ENCODE results near the gene RNF126.

RNF126 gene

DNA sequence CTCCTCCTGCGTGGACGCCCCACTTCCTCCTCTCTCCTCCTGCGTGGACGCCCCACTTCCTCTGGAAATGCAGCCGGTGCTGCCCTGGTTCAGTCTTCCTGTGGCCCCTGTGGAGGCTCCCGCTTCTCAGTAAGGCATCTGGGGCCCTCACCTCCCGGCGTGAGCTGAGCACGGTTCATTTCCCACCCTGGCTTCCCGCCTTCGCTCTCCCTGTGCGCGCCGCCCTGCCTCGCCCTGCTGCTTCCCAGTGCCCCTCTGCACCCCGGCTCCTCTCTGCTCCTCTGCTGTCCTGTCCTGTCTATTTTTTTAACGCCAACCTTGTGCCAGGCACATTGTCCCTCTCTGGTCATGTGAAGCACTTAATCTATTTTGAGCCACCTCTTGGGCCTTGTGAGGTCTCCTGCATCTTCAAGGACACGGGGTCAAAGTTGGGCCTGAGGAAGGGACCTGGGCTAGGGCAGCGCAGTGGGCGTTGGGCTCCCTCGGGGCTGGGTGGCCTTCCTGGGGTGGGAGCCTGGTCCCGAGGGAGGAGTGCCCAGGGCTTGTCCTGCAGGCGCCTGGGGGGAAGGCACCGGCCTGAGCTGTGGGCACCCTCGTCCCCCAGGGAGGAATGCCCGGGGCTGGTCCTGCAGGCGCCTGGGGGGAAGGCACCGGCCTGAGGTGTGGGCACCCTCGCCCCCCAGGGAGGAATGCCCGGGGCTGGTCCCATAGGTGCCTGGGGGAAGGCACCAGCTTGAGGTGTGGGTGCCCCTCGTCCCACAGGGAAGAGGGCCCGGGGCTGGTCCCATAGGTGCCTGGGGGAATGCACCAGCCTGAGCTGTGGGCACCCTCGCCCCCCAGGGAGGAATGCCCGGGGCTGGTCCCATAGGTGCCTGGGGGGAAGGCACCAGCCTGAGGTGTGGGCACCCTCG lies 60.4 kb downstream of the RNF126 start:
- TF ChIP-seq, protein P1, sequence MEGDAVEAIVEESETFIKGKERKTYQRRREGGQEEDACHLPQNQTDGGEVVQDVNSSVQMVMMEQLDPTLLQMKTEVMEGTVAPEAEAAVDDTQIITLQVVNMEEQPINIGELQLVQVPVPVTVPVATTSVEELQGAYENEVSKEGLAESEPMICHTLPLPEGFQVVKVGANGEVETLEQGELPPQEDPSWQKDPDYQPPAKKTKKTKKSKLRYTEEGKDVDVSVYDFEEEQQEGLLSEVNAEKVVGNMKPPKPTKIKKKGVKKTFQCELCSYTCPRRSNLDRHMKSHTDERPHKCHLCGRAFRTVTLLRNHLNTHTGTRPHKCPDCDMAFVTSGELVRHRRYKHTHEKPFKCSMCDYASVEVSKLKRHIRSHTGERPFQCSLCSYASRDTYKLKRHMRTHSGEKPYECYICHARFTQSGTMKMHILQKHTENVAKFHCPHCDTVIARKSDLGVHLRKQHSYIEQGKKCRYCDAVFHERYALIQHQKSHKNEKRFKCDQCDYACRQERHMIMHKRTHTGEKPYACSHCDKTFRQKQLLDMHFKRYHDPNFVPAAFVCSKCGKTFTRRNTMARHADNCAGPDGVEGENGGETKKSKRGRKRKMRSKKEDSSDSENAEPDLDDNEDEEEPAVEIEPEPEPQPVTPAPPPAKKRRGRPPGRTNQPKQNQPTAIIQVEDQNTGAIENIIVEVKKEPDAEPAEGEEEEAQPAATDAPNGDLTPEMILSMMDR (IDR thresholded peaks at IDR 0.05): no peak

- TF ChIP-seq, protein P1 (IDR thresholded peaks at IDR 0.05): no peak
Measured at GRCh38 chr19:601790-602189, 61.2 kb downstream of the RNF126 start.

DNA sequence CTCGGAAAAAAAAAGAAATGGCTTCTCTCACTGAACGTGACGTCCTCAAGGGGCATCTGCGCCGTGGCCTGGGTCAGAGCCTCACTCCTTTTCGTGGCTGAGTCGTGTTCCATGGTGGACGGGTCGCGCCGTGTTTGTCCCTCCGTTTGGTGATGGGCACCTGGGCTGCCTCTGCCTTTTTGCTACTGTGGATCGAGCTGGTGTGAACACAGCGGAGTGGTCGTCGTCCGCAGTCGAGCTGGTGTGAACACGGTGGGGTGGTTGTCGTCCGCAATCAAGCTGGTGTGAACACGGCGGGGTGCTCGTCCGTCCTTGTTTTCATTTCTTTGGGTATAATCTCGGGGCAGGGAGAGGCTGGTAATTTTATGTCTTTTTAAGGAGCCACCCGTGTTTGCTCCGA lies 61.7 kb downstream of the RNF126 start:
- TF ChIP-seq, protein P1 (IDR thresholded peaks at IDR 0.05): no peak

All from LNCAP (cell line).